GDM1 (cell line): ENCODE results near the gene FOXO3.
"Not testable (repeated sequence)": the region's sequence is repeated elsewhere in the genome, so short reads cannot be mapped to it uniquely, and the experiment has no call there.

Source experiments
- DNase-seq: peaks from one replicate; lab custom pipeline; 2025; lab: John Stamatoyannopoulos, UW

The FOXO3 gene

DNA sequence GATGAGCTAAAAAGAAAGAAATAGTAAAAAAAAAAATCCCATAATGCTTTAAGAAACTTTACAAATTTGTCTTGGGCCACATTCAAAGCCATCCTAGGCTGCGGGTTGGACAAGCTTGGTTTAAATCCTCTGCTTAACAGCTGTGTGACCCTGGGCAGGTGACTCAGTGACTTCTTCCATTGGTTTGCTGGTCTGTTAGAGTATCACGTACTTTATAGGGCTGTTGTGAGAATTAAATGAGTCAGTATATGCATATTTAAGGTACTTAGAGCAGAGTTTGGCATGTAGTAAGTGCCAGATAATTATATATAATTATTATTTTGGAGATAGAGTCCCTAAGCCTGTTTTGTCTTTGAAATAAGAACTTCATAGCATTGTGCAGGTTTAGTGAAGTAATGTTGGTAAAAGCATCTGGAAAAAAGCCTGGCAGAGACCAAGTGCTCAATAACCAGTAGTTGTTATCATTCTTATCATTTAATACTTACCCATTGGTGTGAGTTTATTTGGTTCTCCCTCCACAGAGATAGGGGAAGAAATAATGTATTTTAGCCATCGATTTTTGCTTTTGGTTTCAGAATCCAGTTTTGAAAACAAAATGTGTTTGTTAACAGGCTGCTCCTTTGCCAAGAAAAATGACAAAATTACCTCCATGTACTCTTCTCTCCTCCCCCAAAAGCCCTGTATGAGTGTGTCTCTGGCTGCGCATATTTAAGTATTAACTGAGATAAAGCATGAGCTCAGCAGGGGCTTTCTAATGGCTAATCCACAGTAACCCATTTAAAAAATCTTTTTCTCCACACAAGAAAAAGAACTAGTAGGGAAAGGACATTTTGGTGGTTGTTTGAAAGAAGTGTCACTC lies 67.2 kb downstream of the FOXO3 start:
- DNase-seq: no peak

DNA sequence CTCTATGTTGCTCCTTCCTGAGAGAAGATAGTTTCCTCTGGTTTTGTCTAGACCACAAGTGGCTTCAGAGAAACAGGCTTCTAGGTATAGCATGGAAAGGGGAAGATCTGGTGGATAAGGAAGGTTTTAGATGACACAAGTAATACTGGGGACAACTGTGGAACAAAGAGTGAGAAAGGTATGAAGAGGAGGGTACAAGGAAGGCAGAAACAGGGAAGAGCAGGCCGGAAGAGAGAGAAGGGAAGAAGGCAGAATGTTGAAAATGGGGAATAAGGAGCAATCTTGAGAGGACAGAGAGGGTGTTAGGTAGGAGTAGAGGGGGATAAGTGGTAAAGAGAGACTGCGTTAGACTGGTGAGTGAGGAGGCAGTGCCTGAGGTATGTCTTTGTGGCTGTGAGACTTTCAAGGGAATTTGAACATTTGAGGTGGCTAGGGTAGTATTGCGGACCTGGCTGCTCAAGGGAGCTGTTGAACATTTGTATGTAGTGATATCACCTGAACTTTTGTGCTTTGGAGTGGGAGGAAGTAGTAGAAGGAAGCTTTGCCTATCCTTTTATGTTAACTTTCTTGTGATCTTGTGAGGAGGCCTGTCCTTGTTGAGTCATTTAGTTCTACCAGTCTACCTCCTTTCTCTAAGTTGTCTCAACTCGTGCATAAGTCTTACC lies 69.5 kb downstream of the FOXO3 start:
- DNase-seq: no peak

DNA sequence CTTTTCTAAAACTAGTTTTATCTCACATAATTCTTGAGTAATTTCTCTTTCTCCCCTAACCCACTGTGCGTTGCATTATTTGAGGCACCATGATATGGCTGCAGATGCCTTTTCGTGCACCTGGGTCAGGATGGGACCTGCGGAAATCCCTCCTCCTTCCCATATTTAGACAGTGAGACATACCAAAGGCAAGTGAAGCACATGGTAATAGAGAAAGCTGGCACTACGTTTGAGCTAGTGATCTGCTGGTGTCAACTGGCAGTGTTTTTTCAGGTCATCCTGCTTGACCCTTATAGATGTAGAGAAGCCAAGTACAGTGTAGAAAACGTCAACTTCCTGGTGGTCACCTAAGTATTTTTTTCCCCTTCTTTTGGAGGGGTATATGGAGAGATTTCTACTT lies 71.7 kb downstream of the FOXO3 start:
- DNase-seq: no peak

DNA sequence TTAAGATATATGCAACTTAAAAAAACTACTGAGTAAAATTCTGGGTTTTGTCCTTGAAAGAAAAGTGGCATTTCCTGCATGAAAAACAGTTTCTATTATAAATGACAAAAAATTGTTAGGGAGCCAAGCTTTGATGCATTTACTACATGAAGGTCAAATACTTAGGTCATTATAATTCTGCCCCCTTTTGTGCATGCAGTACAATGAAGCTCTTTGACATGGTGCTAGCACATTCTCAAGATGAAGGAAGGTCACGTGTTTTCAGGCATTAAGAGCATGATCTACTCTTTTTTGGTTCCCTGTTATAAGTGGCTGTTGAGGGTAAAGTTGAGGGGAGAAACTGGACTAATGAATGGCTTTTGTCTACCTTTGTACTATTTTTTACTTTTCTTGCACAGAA lies 72.7 kb downstream of the FOXO3 start:
- DNase-seq: no peak

DNA sequence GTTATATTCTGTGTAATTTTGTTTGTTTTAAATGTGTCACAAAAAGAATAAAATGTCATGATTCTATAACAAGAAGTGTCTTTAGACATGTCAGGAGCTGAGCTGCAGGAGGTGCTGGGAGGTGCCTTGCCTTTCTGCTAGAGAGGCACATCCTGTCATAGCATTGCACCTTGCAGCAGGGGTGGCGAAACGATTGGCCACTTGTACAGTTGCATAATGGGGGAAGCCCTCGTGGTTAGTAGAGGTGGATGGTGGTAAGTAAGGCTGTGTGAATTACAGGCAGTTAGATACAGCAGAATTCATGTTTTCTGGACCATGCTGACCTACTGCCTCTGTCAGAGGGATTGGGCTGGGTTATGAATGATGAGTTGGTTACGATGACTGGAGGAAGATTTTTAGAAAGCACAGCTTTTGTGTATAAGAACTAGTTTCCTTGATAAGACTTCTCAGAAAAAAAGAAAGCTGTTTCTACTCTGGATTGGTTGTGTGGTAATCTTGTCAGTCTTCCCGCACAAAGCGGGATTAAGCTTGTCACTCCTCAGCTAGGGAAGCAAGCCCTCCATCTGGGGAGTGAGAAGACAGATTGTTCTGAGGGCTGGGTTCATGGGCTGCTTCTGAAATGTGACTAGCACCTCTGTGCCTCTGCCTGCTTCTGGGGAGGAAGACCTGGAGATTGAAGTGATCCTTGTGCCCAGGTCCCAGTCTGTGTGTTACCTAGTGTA lies 74.9 kb downstream of the FOXO3 start:
- no peak for DNase-seq

DNA sequence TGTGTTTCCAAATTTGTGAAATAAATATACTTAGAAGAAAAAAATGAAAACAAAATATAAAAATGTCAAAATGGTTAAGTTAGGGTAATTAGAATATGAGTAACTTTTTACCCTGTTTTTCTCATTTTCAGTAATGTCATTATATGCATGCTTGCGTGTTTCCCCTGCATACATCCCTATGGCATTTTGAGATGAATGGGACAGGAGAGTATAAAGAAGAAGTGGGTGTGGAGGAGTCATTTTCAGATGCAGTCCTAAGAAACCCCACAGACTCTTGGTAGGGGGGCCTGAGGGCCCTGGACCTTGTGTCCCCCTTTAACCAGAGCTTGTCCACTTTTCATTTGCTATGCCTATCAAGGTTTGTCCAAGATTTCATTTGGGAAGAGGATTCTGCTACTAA lies 77.2 kb downstream of the FOXO3 start:
- DNase-seq: no peak

DNA sequence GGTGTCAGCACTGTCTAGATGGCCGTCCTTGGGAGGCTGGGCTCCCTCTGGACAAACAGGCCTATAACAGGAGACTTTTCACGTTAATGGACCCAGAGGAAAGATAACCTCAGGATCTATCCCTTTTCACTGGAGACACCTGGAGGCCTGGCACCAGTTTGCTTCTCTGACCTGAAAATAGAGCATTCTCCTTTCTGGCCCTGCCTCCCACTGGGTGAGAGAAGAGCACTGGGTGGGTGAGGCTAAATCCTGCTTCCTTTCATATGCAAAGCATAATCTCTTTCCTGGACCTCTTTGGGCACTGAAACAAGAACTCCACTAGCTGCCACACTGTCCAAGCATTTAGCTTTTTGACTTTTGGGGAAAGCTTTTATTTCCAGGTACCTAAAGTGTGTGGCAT lies 78.3 kb downstream of the FOXO3 start:
- DNase-seq: no peak

DNA sequence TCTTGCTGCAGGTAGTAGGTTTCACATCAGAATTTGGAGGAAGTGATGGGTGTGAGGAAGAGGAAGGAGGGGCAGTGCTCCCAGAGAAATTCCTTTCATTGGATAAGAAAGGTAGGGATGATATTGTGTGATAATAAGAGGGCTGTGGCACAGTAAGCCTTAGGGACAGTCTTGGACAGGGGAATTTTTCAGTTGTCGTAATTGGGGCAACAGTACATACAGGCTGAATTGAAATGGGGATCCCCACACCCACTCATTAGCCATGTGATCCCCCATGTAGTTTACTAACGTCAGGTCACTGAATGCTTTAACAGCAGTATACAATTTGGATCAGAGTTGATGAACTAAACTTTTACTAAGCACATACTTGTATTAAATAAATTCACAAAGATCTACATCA lies 79.4 kb downstream of the FOXO3 start:
- no peak for DNase-seq

DNA sequence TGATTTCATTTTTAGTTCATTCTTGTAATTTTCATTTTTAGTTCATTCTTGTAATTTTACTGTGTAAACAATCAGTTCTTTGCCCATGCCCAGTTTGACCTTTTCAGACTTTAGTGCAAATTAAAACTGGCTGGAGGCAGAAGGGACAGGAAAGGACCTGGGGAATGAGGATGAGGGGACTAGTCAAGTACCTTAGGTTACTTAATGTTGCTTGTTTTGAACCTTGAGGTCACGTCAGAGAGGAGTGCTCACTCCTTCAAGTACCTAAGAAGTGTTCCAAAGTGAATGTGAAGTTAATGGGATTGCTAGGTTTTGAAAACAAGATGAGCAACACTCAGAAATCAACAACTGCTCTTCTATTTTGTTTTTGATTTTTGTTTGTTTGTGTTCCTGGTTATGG lies 82.5 kb downstream of the FOXO3 start:
- no peak for DNase-seq

DNA sequence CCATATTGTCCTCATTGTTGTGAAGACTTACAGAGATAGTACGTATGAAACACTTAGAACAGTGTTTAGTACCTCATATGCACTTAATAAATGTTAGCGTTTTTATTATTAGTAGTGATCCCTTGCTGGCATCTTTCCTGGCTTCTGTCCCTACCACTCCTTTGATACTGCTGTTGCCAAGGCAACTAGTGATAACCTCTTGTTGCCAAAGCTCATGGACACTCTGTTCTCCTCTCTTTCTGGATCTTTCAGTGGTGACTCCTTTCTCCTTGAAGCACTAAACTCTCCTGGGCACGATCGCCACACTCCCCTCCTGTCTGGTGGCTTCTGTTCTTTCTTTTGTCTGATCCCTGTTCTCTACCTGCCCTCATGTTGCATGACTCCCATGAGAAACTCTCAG lies 83.5 kb downstream of the FOXO3 start:
- DNase-seq: no peak

DNA sequence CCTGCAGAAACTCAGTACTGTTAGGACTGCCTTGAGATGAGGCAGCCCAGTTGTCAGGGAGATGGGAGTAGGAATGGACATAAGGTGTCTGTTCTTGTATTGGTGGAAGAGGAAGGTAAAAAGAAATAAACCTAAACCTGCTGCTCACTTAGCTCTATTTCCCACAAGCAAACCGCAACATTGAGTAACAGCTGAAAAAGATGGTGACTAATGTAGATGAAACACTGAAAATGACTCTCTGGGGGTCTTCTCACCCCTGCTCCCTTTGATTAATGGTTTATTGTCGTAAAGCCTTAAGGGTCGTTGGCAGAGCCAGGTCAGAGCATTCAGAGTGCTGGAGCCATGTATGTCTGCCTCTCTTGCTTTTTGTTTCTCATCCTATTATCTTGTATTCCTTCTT lies 87.5 kb downstream of the FOXO3 start:
- no peak for DNase-seq

DNA sequence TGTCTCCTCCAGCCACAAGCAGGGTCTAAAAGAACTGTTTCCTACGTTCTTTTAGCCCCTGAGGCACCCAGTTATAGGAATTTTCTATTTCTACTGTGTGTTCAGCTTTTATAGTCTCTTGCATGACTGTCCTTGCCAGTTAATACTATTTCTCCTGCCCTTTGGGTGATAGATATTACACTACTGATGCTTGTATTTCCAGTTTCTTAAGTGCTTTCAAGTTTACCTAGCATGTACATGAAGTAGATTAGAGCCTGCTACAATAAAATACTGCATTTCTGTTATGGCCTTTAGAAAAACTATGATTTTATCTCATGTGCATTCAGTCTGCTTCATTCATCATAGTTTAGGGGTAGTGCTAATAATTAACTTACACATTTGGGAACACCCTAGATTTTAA lies 89.6 kb downstream of the FOXO3 start:
- no peak for DNase-seq

DNA sequence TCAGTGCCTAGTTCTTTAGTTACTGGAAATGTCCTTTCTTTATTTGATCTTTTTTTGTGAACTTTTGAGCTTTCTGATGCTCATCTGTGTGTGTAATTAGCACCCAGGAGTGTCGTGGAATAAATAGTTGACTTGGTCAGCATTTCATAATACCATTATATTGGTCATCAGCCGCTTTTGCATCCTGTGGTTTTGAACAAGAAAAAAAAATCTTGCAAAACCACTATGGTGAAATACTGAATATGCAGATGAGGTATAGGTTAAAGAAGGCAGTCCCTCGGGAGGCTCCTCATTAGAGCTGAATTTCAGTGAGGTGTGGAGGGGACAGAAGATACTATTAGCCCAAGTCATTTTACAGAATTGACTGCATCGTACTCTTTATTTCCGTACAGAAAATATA lies 90.1 kb downstream of the FOXO3 start:
- DNase-seq: no peak

DNA sequence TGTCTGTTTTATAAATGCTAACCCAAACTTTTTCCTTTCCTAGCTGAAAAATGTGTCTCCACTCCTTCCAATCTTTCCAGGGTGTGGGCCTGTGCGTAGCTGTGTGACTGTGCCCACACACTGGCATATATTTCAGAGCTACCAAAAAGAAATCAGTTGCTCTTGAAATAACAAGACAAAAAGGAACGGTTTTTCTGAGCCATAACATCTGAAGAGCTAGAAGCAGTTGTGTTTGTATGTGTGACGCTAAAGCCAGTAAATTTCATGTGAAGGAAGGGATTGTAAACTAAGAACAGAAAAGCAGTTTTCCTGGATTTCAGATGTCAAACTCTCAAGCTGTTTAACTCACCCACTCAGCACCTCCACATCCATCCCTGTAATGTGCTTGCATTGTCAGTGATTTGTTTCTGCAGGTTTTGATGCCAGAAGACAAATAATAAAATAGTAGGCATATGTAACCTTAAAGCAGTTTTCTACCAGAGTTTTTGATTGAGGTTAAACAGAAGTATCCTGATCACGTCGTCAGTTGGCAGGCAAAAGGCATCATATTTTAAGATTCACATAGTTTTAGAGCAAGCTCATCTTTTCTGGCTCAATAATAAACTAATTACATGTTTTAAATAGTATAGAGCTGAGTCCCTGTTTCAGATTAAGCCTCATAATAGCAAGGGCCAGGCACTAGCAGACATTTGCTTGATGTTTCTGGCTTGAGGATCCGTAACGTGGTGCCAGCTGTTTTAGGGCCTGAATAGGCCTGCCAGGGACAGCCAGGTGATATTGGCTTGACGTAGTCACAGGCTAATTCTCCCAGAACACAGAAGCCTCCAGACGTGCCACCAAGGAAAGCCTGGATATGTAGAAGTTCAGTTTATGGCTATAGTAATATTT lies 90.9 kb downstream of the FOXO3 start:
- no peak for DNase-seq

DNA sequence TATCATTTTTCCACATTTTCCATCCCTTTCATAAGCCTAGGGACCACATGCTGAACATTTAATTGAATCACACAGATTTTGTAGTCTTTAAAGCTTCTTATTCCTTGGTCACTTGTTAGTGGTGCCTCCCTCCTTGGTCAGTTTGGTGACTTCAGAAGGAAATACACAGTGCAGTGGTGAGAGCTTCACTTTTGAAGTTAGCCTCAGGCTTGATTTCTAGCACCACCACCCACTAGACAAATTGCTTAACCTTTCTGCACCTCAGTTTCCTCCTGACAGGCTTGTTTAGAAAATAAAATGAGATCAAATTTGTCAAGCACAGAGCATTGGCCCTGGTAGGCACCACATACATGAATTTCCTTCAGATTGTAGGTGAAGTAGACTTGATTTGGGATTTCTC lies 91.7 kb downstream of the FOXO3 start:
- DNase-seq: no peak

DNA sequence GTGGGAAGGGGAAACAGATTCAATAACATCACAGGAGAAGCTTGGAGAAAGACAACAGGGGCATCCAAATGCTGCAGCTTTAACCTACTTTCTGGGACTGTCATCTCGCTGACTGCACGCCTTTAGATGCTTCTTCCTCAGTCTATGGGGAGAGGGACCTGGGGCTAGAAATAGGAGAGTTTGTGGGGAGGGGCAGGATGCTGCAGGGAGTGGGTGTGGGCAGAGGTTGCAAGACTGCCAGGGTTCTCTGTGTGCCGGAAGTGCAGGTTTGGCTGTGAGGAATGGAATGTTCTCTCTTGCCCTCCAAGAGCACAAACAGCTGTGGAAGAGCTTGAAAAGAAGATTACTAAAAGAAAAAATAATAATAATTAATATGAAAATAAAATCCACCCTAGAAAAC lies 93.2 kb downstream of the FOXO3 start:
- no peak for DNase-seq

DNA sequence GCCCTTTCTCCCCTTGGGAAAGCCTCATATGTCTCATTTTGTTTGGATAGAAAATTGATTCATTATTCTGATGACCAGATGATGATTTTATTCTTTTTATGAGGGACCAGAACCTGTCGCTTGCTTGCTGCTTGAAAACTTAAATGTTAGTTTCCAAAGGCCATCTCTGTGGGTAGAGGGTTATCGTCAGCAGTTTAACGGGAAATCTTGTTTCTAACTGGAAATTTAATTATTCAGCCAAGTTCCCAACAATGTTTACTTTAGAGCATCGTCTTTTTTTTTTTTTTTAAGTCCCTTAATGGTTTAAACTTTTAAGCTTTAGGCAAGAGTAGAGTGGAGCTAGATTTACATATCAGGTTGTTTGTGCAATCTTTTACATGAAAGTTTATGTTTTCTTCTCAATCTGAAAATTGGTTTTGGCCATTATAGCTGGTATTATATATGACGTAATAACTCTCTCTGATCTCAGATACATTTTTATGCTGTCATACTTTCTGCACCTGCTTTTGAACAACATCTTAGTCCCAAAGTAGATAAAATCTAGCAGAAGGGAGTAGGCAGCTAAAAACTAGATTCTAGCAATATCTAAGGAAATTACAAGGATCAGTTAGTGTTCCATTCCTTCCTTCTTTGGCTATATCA lies 93.9 kb downstream of the FOXO3 start:
- DNase-seq: no peak

DNA sequence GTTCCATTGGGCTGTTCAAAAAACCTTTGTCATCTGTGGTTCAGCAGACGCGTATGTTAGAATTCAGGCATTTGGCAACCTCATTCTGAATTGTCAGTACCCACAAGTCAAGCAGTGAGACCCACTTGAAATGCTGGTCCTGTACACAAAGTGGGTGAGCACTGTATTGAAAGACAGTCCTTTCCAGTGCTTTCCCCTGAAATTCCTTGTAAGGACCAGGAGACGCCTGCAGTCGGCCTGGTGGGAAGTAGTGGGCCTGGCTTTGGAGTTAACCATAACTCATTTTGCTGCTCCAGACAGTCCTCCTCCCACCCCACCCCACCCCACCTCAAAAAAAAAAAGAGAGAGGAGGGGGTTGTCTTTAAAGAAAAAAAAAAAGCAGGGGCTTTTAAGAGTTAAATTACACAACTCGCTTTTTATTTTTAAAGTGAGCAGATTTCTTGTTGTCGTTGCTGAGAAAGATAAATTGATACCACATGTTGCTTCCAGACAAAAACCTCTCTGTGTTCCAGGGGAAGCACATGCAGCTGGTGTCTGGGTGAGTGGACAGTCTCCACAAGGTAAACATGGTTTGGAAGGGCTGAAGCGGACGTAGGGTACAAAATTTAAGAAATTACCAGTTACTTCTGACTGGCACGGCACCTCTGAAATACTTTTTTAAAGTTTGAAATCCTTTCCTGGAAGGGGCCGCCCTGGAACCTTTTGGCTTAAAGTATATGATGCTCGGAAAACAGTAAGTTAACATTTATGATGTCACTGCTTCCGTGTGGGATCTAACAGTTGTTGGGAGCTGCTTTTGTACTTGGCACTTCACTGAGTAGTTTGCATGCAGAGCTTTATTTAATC lies 95.3 kb downstream of the FOXO3 start:
- no peak for DNase-seq

DNA sequence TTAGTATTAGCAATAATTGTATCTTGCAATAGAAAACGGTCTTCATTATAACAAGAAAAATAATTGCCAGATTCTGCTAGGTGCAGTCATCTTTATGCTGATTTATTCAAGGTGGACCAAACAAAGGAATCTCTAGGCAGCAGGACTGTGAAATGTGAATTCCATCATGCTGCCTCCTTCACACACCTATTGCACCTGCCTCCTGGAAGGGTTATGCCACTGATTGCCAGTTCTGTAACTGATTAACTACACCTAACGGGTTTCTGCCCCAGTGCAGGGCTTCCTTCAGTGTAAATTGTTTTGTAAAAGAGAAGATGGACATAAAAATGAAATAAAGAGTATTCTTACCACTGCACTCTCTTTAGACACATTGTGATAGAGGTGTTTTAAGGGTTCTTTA lies 96.1 kb downstream of the FOXO3 start:
- DNase-seq: no peak

DNA sequence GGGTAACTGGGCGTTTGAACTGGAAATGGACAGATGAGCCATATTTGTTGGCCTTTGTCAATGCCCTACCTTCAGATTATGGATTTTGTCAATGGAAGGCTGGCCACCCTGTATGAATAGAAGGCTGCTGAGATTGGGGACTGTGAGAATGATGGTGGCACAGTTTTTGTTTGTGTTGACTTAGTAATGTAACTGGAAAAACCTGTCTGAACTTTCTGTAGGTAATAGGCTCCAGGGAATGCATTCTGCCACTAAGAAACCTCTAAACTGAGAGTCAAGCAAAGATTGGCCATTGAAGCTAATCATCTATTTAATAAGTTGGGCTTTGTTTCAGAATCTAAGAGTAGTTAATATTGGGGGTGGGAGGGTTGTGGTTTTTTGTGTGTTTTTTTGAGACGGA lies 97.5 kb downstream of the FOXO3 start:
- DNase-seq: no peak

DNA sequence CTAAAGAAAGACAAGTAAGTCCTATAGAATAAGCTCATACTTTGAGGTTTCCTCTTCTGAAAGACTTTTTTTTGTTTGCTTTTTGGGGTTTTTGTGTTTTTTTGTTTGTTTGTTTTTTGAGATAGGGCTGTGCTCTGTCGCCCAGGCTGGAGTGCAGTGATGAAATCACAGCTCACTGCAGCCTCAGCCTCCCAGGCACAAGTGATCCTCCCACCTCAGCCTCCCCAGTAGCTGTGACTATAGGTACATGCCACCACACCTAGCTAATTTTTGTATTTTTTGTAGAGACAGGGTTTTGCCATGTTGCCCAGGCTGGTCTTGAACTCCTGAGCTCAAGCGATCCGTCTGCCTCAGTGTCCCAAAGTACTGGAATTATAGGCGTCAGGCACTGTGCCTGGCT lies 98.1 kb downstream of the FOXO3 start:
- DNase-seq: not testable (repeated sequence)
